Vagina (tissue), 2 donors: ENCODE measurements around the gene MAB21L3. TPM values are rescaled to one million over a fixed set of nuclear protein-coding genes. Genes with fewer than 3 reads are reported as not detected.

Source experiments
- DNase-seq, 2 donors: peaks; one replicate each; pipeline ENCODE4 v3.0.0-alpha.2; 2017; ENCODE audit errors: extremely low spot score in 2 of 2
- H3K27ac ChIP-seq: fragments of 200-600 bp; sonication (generic); one replicate; pipeline ENCODE4 v1.5.1; 2019
- H3K27me3 ChIP-seq: fragments of 200-600 bp; sonication (generic); one replicate; pipeline ENCODE4 v1.5.1; 2019
- H3K36me3 ChIP-seq, 2 donors: fragments of 200-600 bp; sonication (generic); one replicate each; pipeline ENCODE4 v1.5.1; 2017 to 2019
- H3K4me1 ChIP-seq: fragments of 200-600 bp; sonication (generic); one replicate; pipeline ENCODE4 v1.5.1; 2019
- H3K4me3 ChIP-seq, 2 donors: fragments of 200-600 bp; sonication (generic); 1 replicate in 1 of 2; 2 replicates in 1 of 2; pipeline ENCODE4 v1.5.1; 2016 to 2019
- H3K9me3 ChIP-seq: fragments of 200-600 bp; sonication (generic); one replicate; pipeline ENCODE4 v1.5.1; 2019
- CTCF ChIP-seq, 3 experiments: fragments of 450-650 bp in 2 of 3; fragments of 200-600 bp in 1 of 3; sonication (generic) in 1 of 3; IDR thresholded peaks; one replicate each; pipeline ENCODE4 v1.5.1; 2017 to 2019; ENCODE audit warnings: antibody characterized with exemption in 3 of 3, mild to moderate bottlenecking in 2 of 3, moderate library complexity in 2 of 3
- POLR2A ChIP-seq, 2 donors: fragments of 450-650 bp; IDR thresholded peaks; one replicate each; pipeline ENCODE4 v1.6.1; 2017; ENCODE audit warnings: antibody characterized with exemption in 2 of 2, mild to moderate bottlenecking in 2 of 2, moderate library complexity in 2 of 2
- POLR2AphosphoS5 ChIP-seq, 2 donors: sonication (generic); formaldehyde crosslinking; IDR thresholded peaks; one replicate each; pipeline ENCODE4 v1.9.0; 2017; ENCODE audit warnings: antibody characterized with exemption in 2 of 2, mild to moderate bottlenecking in 2 of 2, low read depth in 1 of 2; ENCODE audit not compliant: insufficient read depth in 1 of 2
- intact Hi-C: fragments of 100-400 bp; cut with DNase I; formaldehyde crosslinking; loops from one replicate; pipeline ENCODE4 v1.15.1; 2023
- total RNA-seq: library from RNA; depleted of rRNA; stranded (reverse); fragments of >200 nt; gene quantifications from one replicate; pipeline ENCODE4 v1.2.3, GENCODE V29; 2016

The MAB21L3 gene
- total RNA-seq, 1 donor from 2014 or later, result 4.4 TPM

- intact Hi-C loops, result no loop called here
- H3K4me3 ChIP-seq, result no peak overlapping the region
- no peak for TF ChIP-seq CTCF (IDR thresholded peaks at IDR 0.05)
- no peak overlapping the region for H3K27ac ChIP-seq
- no peaks in the 10 kb centered on the region for H3K27me3 ChIP-seq
- no peaks in the 10 kb centered on the region for H3K36me3 ChIP-seq
- H3K4me1 ChIP-seq, result no peaks in the 10 kb centered on the region
- H3K9me3 ChIP-seq, result no peaks in the 10 kb centered on the region
- peak in 1 of 2 donors; percentile 40 for DNase-seq
Measured at GRCh38 chr1:116131170-116131569, 20.0 kb downstream of the MAB21L3 start.

DNA sequence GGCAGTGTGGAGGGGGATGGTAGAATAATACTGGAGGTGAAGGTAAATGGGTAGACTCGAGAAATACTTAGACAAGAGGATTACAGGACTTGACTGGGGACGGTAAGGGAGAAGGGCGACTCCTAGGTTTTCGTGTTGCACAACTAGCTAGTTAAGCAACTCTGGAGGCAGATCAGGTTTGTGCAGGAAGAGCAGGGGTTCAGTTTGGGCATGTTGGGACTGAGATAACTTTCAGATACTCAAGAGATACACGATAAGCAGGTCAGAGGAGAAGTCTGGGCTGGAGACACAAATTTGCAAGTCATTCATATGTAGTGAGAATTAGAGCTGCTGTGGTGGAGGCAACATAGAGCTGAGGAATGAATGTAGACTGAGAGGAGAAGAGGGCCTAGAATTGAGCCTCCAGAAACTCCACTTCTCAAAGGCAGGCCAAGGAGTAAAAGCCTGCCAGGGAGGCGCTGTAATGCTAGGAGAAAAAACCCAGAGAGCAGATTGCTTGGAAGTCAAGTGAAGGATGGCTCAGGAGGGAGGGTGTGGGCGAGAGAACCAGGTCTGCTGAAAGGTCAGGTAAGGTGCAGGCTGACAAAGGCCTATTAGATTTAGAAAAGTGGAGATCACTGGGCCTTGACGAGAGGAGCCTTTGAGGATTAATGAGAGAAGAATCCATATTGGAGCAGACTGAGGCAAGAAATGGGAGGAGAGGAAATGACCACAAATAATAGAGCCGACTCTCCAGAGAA, 20.8 kb downstream of the MAB21L3 start:
- Histone ChIP-seq H3K9me3 (no peaks in the 10 kb centered on the region), H3K27me3 (no peaks in the 10 kb centered on the region), H3K4me3 (no peak overlapping the region), H3K4me1 (no peaks in the 10 kb centered on the region), H3K36me3 (no peaks in the 10 kb centered on the region), H3K27ac (no peak overlapping the region)
- intact Hi-C loops, result no loop called here
- TF ChIP-seq CTCF (IDR thresholded peaks at IDR 0.05), result no peak
- no peak for TF ChIP-seq POLR2A (IDR thresholded peaks at IDR 0.05)
- TF ChIP-seq POLR2AphosphoS5 (IDR thresholded peaks at IDR 0.05; ENCODE audit: insufficient read depth in 1 of 2, low read depth in 1 of 2), result peak in 1 of 2 donors; percentile 45
- DNase-seq, result peak in 1 of 2 donors; percentile 67

- no peak overlapping the region for H3K27ac ChIP-seq
- peak in 1 of 2 donors; percentile 58 for DNase-seq
Measured at GRCh38 chr1:116133696-116134475, 22.7 kb downstream of the MAB21L3 start.

DNA sequence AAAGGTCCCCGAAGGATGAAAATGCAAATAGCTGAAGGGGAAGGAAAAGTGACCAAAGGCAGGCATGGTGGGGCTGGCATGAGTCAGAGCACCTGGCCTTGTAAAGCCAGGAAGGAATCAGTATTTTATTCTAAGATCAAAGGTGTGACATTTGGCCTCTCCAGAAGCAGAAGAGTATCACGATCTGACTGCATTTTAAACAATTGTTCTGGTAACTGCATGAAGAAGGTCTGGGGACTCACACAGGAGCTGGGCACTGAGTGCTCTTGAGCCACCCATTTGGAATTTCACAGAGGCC, 23.2 kb downstream of the MAB21L3 start:
- peak in 1 of 2 donors; percentile 49 for DNase-seq
- H3K27me3 ChIP-seq, result no peaks in the 10 kb centered on the region
- H3K4me1 ChIP-seq, result peaks cover 6% of the 10 kb centered on the region
- no peaks in the 10 kb centered on the region for H3K36me3 ChIP-seq
- intact Hi-C loops, result no loop called here
- no peaks in the 10 kb centered on the region for H3K9me3 ChIP-seq
- no peak overlapping the region for H3K4me3 ChIP-seq
- no peak for TF ChIP-seq CTCF (IDR thresholded peaks at IDR 0.05)
- no peak for TF ChIP-seq POLR2A (IDR thresholded peaks at IDR 0.05)
- no peak for TF ChIP-seq POLR2AphosphoS5 (IDR thresholded peaks at IDR 0.05; ENCODE audit: insufficient read depth in 1 of 2, low read depth in 1 of 2)
- H3K27ac ChIP-seq, result no peak overlapping the region

More at GRCh38 chr1:116133696-116134475, 22.7 kb downstream of the MAB21L3 start:
- Histone ChIP-seq H3K4me1 (peaks cover 2% of the 10 kb centered on the region), H3K27me3 (no peaks in the 10 kb centered on the region), H3K9me3 (no peaks in the 10 kb centered on the region), H3K4me3 (no peak overlapping the region), H3K36me3 (no peaks in the 10 kb centered on the region)
- intact Hi-C loops, result no loop called here
- no peak for TF ChIP-seq CTCF (IDR thresholded peaks at IDR 0.05)
- no peak for TF ChIP-seq POLR2A (IDR thresholded peaks at IDR 0.05)
- TF ChIP-seq POLR2AphosphoS5 (IDR thresholded peaks at IDR 0.05; ENCODE audit: insufficient read depth in 1 of 2, low read depth in 1 of 2), result no peak

DNA sequence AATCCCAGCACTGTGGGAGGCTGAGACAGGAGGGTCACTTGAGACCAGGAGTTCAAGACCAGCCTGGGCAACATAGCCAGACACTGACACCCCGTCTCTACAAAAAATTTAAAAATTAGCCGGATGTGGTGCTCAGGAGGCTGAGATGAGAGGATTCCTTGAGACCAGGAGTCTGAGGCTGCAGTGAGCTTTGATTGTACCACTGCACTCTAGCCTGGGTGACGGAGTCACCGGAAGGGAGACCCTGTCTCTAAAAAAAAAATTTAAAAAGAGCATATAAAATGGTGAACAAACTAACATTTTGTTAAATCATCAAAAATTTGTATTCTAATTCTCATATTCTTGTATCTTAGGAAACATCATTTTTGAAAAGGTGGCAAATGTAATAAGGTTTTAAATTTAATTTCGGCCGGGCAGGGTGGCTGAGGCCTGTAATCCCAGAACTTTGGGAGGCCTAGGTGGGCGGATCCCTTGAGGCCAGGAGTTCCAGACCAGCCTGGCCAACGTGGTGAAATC, 27.1 kb downstream of the MAB21L3 start:
- TF ChIP-seq POLR2AphosphoS5 (IDR thresholded peaks at IDR 0.05; ENCODE audit: insufficient read depth in 1 of 2, low read depth in 1 of 2), result no peak
- TF ChIP-seq CTCF (IDR thresholded peaks at IDR 0.05), result no peak
- no peak for TF ChIP-seq POLR2A (IDR thresholded peaks at IDR 0.05)
- no peak overlapping the region for H3K4me3 ChIP-seq
- DNase-seq, result peak in 1 of 2 donors; percentile 58
- intact Hi-C loops, result no loop called here
- H3K9me3 ChIP-seq, result no peaks in the 10 kb centered on the region
- no peaks in the 10 kb centered on the region for H3K36me3 ChIP-seq
- no peaks in the 10 kb centered on the region for H3K27me3 ChIP-seq
- H3K4me1 ChIP-seq, result peaks cover 6% of the 10 kb centered on the region
- H3K27ac ChIP-seq, result no peak overlapping the region
